ENCODE measurements around the gene ACOT6.
"Not testable (repeated sequence)": the region's sequence is repeated elsewhere in the genome, so short reads cannot be mapped to it uniquely, and the experiment has no call there.

ACOT6 gene, protein sequence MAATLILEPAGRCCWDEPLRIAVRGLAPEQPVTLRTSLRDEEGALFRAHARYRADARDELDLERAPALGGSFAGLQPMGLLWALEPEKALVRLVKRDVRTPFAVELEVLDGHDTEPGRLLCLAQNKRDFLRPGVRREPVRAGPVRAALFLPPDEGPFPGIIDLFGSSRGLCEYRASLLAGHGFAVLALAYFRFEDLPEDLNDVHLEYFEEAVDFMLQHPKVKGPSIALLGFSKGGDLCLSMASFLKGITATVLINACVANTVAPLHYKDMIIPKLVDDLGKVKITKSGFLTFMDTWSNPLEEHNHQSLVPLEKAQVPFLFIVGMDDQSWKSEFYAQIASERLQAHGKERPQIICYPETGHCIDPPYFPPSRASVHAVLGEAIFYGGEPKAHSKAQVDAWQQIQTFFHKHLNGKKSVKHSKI

DNA sequence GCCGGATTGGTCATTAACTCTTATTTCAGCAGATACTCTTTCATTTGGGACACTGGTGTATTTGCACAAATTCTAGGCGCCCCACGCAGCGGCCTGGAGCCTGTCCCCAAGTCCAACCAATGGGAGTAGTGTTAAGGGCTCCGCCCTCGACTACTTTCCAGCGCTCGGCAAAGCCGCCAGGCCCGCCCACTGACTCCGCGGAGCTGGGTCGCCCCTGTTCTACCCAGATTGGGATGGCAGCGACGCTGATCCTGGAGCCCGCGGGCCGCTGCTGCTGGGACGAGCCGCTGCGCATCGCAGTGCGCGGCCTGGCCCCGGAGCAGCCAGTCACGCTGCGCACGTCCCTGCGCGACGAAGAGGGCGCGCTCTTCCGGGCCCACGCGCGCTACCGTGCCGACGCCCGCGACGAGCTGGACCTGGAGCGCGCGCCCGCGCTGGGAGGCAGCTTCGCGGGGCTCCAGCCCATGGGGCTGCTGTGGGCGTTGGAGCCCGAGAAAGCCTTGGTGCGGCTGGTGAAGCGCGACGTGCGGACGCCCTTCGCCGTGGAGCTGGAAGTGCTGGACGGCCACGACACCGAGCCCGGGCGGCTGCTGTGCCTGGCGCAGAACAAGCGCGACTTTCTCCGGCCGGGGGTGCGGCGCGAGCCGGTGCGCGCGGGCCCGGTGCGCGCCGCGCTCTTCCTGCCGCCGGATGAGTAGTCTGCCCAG lies at the start of gene ACOT6:
TSS of gene ACOT6 (plus strand) at position 179 of the 707 bp plus-strand sequence. CDS start at position 234, 55 bp downstream.
- in situ Hi-C loops (cut with HindIII; ENCODE audit: low sequenced_read_pairs) = no loop called here

DNA sequence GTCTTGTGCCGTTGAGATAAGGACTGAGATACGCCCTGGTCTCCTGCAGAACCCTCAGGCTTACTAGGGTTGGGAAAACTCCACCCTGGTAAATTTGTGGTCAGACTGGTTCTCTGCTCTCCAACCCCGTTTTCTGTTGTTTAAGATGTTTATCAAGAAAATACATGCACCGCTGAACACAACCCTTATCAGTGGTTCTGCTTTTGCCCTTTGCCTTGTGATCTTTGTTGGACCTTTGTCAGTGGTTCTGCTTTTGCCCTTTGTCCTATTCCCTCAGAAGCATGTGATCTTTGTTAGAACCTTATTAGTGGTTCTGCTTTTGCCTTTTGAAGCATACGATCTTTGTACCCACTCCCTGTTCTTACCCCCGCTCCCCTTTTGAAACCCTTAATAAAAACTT lies 49.6 kb upstream of the ACOT6 start:
- in situ Hi-C loops (cut with HindIII; ENCODE audit: low sequenced_read_pairs) = not testable (repeated sequence)

DNA sequence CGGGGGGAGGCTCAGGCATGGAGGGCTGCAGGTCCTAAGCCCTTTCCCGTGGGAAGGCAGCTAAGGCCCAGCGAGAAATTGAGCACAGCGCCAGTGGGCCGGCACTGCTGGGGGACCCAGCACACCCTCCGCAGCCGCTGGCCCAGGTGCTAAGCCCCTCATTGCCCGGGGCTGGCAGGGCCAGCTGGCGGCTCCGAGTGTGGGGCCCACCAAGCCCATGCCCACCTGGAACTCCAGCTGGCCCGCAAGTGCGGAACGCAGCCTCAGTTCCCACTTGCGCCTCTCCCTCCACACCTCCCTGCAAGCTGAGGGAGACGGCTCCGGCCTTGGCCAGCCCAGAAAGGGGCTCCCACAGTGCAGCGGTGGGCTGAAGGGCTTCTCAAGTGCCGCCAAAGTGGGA lies 45.9 kb upstream of the ACOT6 start:
- in situ Hi-C loops (cut with HindIII; ENCODE audit: low sequenced_read_pairs) = not testable (repeated sequence)

DNA sequence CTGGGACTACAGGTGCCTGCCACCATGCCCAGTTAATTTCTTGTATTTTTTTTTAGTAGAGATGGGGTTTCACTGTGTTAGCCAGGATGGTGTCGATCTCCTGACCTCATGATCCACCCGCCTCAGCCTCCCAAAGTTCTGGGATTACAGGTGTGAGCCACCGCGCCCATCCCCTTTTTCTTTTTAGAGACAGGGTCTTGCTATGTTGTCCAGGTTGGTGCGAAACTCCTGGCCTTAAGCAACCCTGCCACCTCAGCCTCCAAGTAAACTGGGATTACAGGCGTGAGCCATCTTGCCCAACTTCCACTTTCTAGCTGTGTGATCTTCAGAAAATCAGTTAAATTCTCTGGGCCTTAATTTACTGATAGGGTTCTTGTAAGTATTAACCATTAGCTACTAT lies 45.4 kb upstream of the ACOT6 start:
- in situ Hi-C loops (cut with HindIII; ENCODE audit: low sequenced_read_pairs) = not testable (repeated sequence)

DNA sequence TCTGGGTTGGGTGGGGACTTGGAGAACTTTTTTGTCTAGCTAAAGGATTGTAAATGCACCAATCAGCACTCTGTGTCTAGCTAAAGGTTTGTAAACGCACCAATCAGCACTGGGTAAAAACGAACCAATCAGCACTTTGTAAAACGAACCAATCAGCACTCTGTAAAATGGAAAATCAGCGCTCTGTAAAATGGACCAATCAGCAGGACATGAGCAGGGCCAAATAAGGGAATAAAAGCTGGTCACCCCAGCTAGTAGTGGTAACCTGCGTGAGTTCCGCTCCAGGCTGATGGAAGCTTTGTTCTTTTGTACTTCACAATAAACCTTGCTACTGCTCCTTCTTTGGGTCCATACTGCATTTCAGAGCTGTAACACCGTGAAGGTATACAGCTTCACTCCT lies 45.0 kb upstream of the ACOT6 start:
- in situ Hi-C loops (cut with HindIII; ENCODE audit: low sequenced_read_pairs) = no loop called here

DNA sequence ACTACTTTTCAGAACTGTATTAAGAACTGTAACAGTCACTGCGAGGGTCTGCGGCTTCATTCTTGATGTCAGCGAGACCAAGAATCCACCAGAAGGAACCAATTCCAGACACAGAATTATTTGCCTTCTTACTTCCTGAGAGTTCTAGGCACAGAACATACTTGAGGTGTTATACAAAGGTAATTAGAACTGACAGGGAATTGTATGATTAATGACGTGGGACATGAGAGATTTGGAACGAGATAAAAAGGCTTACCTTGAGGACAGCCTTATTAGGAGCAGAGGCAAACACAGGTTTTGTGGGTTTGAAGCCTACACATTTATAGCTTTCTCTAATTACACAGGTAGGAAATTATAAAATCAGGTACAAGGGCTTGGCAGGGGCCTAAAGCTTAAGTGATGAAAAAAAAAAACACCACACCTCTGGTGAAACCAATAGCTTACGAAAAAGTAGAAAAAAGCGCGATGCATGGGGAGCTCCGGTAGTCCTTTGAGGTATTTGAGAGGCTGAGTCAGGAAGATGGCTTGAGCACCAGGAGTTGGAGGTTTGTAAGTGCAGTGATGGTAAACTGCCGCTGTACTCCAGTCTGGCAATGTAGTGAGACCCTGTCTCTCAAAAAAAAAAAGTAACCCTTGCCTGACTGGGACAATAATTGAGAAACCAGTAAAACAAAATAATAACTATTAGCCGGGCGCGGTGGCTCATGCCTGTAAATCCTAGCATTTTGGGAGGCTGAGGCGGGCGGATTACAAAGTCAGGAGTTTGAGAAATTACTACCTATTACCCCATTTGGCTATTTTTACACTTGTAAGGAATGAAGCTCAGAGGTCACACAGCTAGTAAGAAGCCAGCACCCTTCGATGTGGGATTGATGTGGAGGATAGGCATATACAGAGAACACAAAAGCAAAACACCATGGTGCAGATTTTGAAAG lies 44.1 kb upstream of the ACOT6 start:
- in situ Hi-C loops (cut with HindIII; ENCODE audit: low sequenced_read_pairs) = no loop called here

DNA sequence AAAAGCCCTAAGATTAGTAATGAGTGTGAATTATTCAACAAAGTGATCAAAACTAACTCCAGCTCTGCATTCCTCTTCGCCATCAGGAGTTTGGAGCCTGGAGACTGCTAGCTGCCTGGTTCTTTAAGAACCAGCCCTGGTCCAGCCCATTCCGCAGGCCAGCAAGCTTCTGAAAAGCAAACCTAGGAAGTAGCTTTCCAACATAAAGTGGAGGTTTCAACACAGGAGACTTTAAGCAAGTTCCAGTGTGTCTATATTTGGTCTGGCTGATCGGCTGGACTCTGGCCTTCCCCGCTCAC lies 43.5 kb upstream of the ACOT6 start:
- in situ Hi-C loops (cut with HindIII; ENCODE audit: low sequenced_read_pairs) = not testable (repeated sequence)

DNA sequence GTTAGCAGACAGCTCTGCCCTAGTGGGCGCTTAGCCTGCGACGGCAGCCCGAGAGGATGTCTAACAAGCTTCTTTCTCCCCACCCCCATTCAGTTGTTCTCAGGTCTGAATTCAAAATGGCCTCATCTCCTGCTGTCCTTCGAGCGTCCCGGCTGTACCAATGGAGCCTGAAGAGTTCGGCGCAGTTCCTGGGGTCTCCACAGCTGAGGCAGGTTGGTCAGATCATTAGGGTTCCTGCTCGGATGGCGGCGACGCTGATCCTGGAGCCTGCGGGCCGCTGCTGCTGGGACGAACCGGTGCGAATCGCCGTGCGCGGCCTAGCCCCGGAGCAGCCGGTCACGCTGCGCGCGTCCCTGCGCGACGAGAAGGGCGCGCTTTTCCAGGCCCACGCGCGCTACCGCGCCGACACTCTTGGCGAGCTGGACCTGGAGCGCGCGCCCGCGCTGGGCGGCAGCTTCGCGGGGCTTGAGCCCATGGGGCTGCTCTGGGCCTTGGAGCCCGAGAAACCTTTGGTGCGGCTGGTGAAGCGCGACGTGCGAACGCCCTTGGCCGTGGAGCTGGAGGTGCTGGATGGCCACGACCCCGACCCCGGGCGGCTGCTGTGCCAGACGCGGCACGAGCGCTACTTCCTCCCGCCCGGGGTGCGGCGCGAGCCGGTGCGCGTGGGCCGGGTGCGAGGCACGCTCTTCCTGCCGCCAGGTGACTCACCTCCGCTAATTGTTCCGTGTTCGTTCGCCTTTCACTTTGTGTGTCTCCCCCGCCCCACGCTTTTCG lies 42.9 kb upstream of the ACOT6 start, which contains the start of gene ACOT2:
TSS of gene ACOT2 (plus strand) at position 29 of the 774 bp plus-strand sequence. CDS start at position 57, 28 bp downstream.
- in situ Hi-C loops (cut with HindIII; ENCODE audit: low sequenced_read_pairs) = not testable (repeated sequence)

DNA sequence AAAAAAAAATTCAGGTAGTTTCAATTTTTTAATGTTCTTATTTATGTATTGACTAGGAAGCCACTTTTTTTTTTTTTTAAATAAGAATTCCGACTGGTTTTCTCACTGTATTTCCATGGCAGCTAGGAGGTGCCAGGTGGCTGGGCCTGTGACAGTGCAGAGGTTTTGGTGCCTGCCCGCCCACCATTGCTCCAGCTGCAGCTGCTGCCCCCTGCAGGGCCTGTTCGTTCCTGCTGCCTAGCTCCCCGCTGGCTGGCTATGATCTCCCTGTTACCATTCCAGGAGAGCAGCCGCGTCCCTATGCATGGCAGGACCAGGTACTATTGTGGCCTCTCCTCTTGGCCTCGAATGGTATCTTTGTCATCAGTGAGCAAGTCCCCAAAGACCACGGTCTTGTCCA lies 41.4 kb upstream of the ACOT6 start:
- in situ Hi-C loops (cut with HindIII; ENCODE audit: low sequenced_read_pairs) = not testable (repeated sequence)

DNA sequence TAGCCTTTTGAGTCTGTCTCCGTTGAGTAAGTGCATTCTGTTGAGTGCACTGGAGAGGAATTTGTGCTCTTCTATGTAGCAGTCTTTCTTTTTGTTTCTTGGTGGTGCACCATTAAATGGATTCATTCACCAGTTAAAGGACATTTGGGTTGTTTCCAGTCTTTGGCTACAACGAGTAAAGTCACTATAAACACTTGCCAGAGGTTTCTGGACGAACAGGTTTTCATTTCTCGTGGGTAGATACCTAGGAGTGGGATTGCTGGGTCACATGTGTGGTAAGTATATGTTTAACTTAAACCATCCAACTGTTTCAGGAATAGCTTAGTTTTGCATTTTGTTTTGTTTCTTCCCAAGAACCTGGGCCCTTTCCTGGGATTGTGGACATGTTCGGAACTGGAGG lies 39.3 kb upstream of the ACOT6 start:
- in situ Hi-C loops (cut with HindIII; ENCODE audit: low sequenced_read_pairs) = not testable (repeated sequence)

DNA sequence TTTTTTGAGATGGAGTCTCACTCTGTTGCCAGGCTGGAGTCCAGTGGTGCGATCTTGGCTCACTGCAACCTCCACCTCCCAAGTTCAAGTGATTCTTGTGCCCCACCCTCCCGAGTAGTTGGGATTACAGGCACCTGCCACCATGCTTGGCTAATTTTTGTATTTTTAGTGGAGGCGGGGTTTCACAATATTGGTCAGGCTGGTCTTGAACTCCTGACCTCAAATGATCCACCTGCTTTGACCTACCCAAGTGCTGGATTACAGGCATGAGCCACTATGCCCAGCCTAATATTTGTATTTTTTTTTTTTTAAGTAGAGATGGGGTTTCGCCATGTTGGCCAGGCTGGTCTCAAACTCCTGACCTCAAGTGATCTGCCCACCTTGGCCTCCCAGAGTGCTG lies 38.6 kb upstream of the ACOT6 start:
- in situ Hi-C loops (cut with HindIII; ENCODE audit: low sequenced_read_pairs) = not testable (repeated sequence)

DNA sequence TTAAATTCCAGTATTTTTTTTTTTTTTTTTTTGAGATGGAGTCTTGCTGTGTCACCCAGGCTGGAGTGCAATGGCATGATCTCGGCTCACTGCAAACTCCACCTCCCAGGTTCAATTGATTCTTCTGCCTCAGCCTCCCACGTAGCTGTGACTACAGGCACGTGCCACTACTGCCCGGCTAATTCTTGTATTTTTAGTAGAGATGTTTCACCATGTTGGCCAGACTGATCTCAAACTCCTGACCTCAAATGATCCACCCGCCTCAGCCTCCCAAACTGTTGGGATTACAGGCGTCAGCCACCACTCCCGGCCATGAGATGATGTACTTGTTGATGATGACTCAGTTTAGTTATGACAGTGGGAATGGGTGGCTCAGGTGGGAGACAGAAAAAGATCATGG lies 38.1 kb upstream of the ACOT6 start:
- in situ Hi-C loops (cut with HindIII; ENCODE audit: low sequenced_read_pairs) = not testable (repeated sequence)

DNA sequence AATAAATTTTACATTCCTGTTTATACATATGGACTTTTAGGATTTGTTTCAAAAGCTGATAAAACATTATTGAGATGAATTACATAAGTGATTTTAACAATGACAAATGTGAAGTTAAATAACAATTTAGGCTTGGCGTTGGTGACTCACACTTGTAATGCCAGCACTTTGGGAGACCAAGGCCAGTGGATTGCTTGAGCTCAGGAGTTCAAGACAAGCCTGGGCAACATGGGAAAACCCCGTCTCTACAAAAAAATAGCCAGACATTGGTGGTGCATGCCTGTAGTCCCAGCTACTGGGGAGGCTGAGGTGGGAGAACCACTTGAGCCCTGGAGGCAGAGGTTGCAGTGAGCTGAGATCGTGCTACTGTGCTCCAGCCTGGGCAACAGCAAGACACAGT lies 35.9 kb upstream of the ACOT6 start:
- in situ Hi-C loops (cut with HindIII; ENCODE audit: low sequenced_read_pairs) = no loop called here

DNA sequence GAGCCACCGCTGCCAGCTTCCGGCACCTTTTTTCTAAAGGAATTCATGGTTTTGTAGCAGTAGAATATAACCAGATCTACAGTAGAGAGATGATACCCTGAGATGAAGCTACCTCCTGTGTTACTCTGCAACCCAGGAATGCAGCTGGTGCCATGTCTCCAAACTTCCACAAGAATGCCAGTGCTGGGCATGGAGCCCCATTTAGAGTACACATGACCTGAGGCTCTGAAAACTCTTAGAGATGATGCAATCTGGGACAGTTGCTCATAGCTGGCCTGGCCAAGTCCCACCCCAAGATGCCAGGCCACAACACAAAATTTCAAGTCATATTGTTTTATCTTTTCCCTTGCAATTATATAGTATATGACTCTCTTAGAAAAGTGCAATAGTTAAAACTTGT lies 35.1 kb upstream of the ACOT6 start:
- in situ Hi-C loops (cut with HindIII; ENCODE audit: low sequenced_read_pairs) = not testable (repeated sequence)

DNA sequence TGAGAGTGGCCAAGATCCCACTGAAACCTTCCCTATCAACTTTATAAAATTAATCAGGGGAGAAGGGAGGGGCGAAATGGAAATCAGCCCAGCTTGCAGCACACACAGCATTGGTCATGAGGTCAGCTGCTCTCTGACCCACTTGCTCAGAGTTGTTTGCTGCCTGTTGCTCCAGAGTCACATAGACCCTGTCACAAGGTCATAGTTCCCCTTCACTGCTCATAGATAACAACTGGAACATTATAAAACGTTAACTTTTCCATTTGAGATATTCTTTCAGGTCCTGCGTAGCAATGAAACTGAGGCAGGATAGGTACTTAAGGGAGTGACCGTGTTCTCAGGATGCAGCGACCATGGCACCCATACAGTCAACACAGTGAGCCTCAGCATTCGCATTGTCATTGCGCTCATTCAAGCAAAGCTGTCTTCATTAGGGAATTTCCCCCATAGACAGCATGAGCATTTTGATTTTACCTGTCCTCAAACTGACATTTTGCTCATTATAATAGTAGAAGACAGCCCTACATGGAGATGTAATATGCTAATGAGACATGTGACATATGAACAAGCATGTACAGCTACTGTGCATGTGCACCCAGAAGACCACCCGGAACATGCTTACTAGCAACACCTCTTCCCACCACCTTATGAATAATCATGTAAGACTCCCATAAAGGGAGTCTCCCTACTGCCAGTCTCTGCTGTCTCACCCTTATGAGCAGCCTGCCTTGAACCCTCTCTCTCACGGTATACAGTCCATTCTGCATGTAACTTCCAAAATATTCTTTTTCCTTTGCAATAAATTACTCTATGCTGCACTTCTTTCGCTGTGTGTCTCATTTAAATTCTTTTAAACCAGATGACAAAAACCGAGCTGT lies 30.0 kb upstream of the ACOT6 start:
- in situ Hi-C loops (cut with HindIII; ENCODE audit: low sequenced_read_pairs) = not testable (repeated sequence)

DNA sequence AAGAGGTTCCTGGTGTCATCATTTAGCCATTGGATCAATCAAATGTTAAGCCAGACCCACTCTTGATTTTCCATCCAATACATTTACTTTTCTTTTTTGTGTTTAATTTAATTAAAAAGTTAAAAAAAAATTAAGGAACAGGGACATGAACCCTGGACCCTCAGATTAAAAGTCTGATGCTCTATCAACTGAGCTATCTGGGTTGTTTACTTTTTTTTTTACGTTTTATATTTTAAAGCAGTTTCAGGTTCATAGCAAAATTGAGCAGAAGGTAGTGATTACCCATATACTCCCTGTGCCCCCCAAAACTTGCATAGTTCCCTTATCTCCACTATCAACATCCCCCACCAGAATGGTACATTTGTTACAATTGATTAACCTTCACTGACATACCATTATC lies 23.6 kb upstream of the ACOT6 start:
- in situ Hi-C loops (cut with HindIII; ENCODE audit: low sequenced_read_pairs) = no loop called here

DNA sequence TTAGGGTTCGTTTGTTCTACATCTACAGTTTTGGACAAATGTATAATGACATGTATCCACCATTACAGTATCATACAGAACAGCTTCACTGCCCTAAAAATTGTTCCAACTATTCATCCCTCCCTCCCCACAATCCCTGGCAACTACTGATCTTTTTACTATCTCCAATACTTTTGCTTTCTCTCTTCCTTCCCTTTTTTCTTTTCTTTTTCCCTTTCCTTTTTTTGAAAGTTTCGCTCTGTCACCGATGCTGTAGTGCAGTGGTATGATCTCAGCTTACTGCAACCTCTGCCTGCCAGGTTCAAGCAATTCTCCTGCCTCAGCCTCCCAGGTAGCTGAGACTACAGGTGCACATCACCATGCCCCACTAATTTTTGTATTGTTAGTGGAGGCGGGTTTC lies 23.2 kb upstream of the ACOT6 start:
- in situ Hi-C loops (cut with HindIII; ENCODE audit: low sequenced_read_pairs) = no loop called here

DNA sequence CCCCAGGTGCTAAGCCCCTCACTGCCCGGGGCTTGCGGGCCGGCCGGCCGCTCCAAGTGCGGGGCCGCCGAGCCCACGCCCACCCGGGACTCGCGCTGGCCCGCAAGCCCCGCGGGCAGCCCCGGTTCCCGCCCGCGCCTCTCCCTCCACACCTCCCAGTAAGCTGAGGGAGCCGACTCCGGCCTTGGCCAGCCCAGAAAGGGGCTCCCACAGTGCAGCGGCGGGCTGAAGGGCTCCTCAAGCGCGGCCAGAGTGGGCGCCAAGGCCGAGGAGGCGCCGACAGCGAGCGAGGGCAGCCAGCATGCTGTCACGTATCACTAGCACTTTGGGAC lies 21.7 kb upstream of the ACOT6 start:
- in situ Hi-C loops (cut with HindIII; ENCODE audit: low sequenced_read_pairs) = not testable (repeated sequence)

DNA sequence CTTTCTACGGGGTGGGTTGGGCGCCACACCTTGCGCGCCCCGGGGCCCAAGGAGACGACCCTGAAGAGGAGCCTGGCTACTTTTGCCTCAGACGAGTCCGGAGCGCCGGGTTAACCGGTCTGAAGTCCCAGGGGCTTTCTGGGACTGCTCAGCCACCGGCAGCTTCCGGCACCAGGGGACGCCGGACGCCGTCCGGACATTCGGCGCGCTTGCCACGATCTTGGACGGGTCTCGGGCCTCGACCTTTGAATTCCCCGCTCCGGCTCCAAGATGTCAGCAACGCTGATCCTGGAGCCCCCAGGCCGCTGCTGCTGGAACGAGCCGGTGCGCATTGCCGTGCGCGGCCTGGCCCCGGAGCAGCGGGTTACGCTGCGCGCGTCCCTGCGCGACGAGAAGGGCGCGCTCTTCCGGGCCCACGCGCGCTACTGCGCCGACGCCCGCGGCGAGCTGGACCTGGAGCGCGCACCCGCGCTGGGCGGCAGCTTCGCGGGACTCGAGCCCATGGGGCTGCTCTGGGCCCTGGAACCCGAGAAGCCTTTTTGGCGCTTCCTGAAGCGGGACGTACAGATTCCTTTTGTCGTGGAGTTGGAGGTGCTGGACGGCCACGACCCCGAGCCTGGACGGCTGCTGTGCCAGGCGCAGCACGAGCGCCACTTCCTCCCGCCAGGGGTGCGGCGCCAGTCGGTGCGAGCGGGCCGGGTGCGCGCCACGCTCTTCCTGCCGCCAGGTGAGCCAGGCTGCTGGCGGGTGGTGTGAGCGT lies 20.4 kb upstream of the ACOT6 start, which contains the start of gene ACOT4:
TSS of gene ACOT4 (plus strand) at position 184 of the 760 bp plus-strand sequence. CDS start at position 271, 87 bp downstream.
- in situ Hi-C loops (cut with HindIII; ENCODE audit: low sequenced_read_pairs) = no loop called here
